GM21717 (cell line): ENCODE results near the gene STK32B.
"Not testable (repeated sequence)": the region's sequence is repeated elsewhere in the genome, so short reads cannot be mapped to it uniquely, and the experiment has no call there.

Source experiments
- ATAC-seq: cut with Tn5 transposase; IDR thresholded peaks from one replicate; pipeline ENCODE4 v1.9.1; 2021; ENCODE audit warnings: mild to moderate bottlenecking, moderate library complexity; ENCODE audit not compliant: unreplicated experiment

STK32B gene

DNA sequence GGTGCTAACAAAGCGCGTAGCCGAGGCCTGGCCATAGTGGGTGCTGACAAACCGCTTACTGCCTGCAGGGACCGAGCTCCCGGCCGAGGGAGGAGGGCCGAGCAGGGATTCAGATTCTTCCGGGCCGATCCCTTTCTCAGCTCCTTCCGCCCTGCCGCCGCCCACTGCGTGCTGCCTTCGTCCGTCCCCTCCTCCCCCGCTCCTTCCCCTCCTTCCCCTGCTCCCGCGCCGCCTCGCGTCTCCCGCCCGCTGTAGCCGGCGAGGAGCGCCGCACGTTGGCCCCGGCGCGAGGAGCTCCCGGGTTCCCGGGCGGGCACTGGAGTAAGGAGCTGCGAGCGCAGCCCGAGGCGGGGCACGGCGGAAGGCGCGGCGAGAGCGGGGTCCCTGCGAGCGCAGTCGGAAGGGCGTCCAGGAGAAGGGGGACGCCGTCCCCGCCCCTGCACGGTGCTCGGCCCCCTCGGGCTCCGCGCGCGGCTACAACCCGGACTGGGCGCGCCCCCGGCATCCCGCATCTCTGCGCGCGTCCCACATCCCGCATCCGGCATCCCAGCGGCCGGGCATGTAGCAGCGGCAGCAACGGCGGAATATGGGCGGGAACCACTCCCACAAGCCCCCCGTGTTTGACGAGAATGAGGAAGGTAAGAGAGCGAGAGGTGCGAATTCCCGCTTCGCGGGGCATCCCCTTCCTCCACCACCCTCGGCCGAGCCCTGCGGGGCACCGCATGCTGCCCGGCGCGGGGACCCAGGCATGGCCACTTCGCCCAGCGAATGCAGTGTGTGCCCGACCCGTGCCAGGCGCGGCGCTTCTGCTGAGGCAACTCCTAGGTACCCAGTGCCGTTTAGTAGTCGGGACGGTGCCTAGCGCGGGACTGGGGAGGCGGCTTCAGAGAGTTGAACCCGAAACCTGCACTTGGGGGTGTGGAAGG lies at the start of gene STK32B:
Gene STK32B, plus strand, starts transcription at position 203 of the 926 bp plus-strand sequence.
- ATAC-seq: no peak

- not testable (repeated sequence) for ATAC-seq
Observed at GRCh38 chr4:5001641-5002040, 49.6 kb upstream of the STK32B start.

DNA sequence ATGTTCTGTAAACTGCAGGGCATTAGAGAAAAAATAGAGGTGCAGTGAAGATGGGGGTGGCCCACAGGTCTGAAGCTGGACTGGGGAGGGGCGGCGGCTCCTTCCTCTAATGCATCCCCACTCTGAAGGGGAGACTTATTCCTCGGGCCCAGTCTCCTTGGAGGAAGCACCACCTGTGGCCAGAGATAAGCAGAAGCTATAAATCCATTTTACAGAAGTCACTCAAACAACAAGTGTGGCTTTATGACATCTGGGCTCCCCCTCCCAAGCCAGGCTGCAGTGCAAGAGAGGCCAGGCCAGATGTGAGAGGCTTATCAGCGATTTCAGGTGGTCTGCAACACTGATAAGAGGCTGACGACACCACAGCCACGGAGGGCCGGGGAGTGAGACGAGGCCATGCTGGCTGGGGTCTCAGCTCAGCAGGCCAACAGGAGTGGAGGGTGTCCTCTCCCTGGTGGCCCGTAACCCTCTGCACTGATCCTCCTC lies 47.9 kb upstream of the STK32B start:
- no peak for ATAC-seq

GRCh38 chr4:5003918-5004317 lies 47.4 kb upstream of the STK32B start:
- ATAC-seq: no peak

DNA sequence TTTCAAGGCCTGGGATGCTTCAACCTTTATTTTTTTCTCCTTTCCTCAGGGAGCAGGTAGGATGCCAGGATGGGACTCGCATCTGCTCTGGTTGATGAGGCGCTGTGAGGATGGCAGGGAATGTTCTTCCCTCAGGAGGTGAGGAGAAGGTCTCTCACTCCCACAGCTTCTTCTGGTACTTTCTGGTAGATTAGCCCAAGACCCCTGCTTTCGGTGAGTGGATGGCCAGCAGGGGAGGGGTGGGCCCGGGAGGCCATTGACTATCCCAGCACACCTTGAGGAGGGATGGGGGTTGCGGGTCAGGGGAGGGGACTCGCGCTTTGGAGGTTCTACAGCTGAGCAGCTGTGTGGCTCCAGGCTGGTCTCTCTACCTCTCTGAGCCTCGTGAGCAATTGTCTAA lies 46.8 kb upstream of the STK32B start:
- ATAC-seq: no peak

- ATAC-seq: not testable (repeated sequence)
Observed at GRCh38 chr4:5006932-5007331, 44.3 kb upstream of the STK32B start.

DNA sequence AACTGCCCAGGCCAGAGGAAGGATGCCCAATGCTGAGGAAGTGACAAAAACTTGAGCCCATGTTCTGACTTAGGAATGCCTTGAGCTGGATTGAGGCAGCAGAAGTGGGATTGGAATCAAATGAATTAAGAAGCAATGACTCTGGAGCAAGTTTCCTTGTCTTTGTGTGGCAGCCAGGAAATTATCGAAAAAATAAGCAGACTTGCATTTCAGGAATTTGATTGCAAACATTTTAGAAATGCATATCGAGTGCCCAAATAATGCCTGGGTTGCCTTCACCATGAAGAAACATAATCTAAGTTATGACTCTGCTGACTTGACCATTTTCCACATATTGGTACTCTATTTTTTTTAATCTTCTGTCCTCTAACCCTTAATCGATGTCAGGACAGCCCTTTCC lies 41.5 kb upstream of the STK32B start:
- no peak for ATAC-seq

- no peak for ATAC-seq
Observed at GRCh38 chr4:5010984-5011383, 40.3 kb upstream of the STK32B start.

GRCh38 chr4:5012244-5012898 lies 38.9 kb upstream of the STK32B start:
- no peak for ATAC-seq

GRCh38 chr4:5012958-5013357 lies 38.3 kb upstream of the STK32B start:
- ATAC-seq: no peak

DNA sequence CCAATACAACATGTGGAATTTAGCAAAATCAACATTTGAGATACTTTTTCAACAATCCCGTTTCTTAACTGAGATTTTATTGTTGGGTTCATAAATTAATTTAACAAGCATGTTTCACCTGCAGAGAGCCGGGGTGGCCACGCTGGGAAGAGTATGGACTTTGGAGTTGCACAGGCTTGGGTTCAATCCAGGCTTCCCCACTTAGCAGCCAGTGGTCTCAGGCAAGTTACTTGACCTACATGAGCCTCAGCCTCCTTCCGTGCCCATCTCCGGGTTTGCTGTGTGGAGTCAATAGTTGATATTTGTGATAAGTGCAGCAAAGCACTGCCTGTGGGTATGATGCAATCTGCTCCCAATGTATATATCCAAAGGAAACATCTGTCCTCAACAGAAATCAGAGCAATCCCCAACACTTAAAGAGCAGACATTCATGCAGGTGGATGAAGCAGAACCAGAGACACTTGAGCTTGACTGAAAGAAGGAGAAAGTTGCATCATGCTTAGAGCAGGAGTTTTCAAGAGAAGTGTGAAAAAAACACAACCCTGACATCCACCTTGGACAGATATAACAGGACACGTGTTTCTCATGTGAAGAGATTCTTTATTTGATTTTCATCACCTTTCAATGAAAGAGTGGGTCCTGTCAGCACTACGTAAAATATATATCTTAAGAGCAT lies 37.1 kb upstream of the STK32B start:
- no peak for ATAC-seq

DNA sequence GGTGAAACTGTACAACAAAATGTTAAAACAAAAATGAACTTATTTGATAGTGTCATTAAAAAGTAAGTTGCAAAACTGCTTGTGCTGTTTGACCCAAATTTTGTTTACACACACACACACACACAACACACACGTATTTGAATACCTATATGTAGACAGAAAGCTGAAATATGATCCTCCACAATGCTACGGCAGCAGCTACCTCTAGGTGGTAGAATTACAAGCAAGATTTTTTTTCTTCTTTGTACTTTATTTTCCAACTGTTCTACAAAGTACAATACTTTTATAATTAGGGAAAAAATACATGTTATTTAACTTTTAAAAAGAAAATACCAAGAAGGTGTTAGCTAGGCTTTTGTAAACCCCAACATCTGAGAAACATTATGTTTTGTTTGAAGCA lies 33.2 kb upstream of the STK32B start:
- ATAC-seq: no peak

DNA sequence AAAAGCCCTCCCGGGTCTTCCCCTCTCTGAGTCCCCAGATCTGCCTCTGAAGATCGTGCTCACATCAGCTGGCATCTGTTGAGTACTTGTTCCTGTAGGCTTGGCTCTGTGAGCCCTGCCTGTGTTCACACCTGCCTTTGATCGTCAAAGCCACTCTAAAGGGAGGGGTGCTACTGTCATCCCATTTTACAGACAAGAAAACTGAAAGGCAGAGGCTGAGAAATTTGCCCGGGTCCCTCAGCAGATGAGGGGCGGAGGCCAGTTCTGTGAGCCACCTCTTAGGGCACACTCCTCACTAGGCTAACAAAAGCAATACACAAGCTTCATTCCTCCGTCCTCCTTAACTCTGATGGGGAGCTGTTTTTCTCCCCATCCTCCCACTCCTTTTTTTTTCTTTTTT lies 32.7 kb upstream of the STK32B start:
- ATAC-seq: no peak

- no peak for ATAC-seq
Observed at GRCh38 chr4:5019274-5019673, 32.0 kb upstream of the STK32B start, which contains the start of gene CYTL1. Gene CYTL1 (minus strand): TSS chr4:5019458. CDS start chr4:5019445, 13 bp downstream.

GRCh38 chr4:5019796-5020195 lies 31.5 kb upstream of the STK32B start:
- no peak for ATAC-seq

GRCh38 chr4:5020341-5020740 lies 30.9 kb upstream of the STK32B start:
- no peak for ATAC-seq

DNA sequence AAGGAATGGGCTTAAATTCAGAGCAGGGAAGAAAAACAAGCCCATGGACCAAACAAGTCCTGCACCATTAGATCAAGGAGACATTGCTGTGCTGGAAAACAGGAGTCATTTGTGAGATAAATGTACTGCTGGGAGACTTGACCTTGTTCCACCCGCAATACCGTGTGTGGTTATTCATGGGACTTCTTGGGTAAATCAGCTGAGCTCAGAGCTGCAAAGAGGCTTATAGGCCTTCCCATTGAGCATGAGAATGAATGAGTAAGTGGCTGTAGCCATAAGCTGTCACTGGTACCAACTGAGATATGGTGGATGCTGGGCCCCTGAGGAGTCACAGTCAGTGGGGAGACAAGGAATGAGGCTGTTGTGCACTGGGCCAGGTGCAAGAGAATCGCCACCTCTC lies 29.7 kb upstream of the STK32B start:
- no peak for ATAC-seq

DNA sequence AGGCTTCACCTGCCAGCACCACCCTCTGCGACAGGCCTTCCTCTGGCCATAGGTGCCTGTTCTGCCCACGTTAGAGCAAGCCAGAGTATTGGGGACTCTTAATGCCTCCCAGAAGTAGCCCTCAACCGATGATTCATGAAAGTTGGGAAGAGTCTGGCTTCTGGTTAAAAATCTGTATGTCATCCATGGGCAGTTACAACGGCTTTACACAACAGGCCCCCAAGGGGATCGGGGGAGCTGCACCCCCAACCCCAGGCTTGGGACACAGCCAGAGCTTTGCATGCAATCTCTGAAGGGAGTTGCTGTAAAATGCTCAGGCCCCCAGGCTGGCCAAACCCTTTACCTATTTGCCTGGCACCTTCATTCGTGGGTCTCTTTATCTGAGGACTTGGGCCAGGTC lies 26.6 kb upstream of the STK32B start:
- no peak for ATAC-seq

DNA sequence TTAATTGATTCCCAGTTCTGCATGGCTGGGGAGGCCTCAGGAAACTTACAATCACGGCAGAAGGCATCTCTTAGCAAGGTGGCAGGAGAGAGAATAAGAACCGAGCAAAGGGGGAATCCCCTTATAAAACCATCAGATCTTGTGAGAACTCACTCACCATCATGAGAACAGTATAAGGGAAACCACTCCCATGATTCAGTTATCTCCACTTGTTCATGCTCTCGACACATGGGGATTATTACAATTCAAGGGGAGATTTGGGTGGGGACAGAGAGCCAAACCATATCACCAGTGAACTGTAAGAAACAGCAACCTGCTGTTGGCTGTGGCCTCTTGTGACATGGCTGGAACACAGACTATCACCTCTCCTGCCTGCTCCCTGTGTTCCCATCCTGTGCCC lies 24.9 kb upstream of the STK32B start:
- ATAC-seq: no peak

- no peak for ATAC-seq
Observed at GRCh38 chr4:5027346-5027745, 23.9 kb upstream of the STK32B start.

GRCh38 chr4:5028480-5028879 lies 22.8 kb upstream of the STK32B start:
- no peak for ATAC-seq
